Neural cell (in vitro differentiated cells): ENCODE data around the gene TRPM4. TPM values are rescaled to one million over a fixed set of nuclear protein-coding genes. Genes with fewer than 3 reads are reported as not detected.

ENCODE experiments used
- H2AFZ ChIP-seq: fragments of 200-600, 300-800 bp; sonication (generic), shearing (Covaris generic); 2 replicates; pipeline ENCODE4 v1.6.0; 2014; ENCODE audit warnings: low read depth, mild to moderate bottlenecking, antibody characterized with exemption, low read length, moderate library complexity
- H3F3A ChIP-seq: fragments of 200-600 bp; shearing (Covaris generic); 2 replicates; pipeline ENCODE4 v1.6.1; 2016; ENCODE audit warnings: mild to moderate bottlenecking, moderate library complexity, mixed read lengths, antibody characterized with exemption, low read length; ENCODE audit not compliant: insufficient read depth, poor library complexity, severe bottlenecking
- H3K27ac ChIP-seq: fragments of 200-600, 300-800 bp; sonication (generic), shearing (Covaris generic); 2 replicates; pipeline ENCODE4 v1.5.1; 2014; ENCODE audit warnings: mild to moderate bottlenecking, low read length, moderate library complexity
- H3K27me3 ChIP-seq: fragments of 300-800, 200-600 bp; sonication (generic), shearing (Covaris generic); 2 replicates; pipeline ENCODE4 v1.6.0; 2014; ENCODE audit warnings: mild to moderate bottlenecking, low read depth, low read length, moderate library complexity; ENCODE audit not compliant: insufficient read depth
- H3K36me3 ChIP-seq: fragments of 300-800, 200-600 bp; sonication (generic), shearing (Covaris generic); 2 replicates; pipeline ENCODE4 v1.5.1; 2014; ENCODE audit warnings: mild to moderate bottlenecking, antibody characterized with exemption, low read length, moderate library complexity; ENCODE audit not compliant: insufficient read depth
- H3K4me2 ChIP-seq: fragments of 300-800, 200-600 bp; sonication (generic), shearing (Covaris generic); 2 replicates; pipeline ENCODE4 v1.6.0; 2014; ENCODE audit warnings: mild to moderate bottlenecking, low read length
- H3K4me3 ChIP-seq: fragments of 300-800, 200-600 bp; sonication (generic), shearing (Covaris generic); 2 replicates; pipeline ENCODE4 v1.5.1; 2014; ENCODE audit warnings: mild to moderate bottlenecking, low read length, moderate library complexity
- H3K79me2 ChIP-seq: fragments of 200-600 bp; shearing (Covaris generic); replicated peaks from 2 replicates; pipeline ENCODE4 v1.6.0; 2014; ENCODE audit warnings: mild to moderate bottlenecking, low read length, moderate library complexity; ENCODE audit not compliant: insufficient read depth
- H3K9ac ChIP-seq: fragments of 300-800, 200-600 bp; sonication (generic), shearing (Covaris generic); 2 replicates; pipeline ENCODE4 v1.6.1; 2016; ENCODE audit warnings: mild to moderate bottlenecking, low read length, mixed read lengths
- H3K9me2 ChIP-seq: fragments of 200-600 bp; shearing (Covaris generic); 2 replicates; pipeline ENCODE4 v1.6.1; 2016; ENCODE audit warnings: mild to moderate bottlenecking, low read length, mixed read lengths; ENCODE audit not compliant: insufficient read depth
- H3K9me3 ChIP-seq: fragments of 200-600, 300-800 bp; sonication (generic), shearing (Covaris generic); 2 replicates; pipeline ENCODE4 v1.6.1; 2016; ENCODE audit warnings: mild to moderate bottlenecking, mixed run types, low read length, moderate library complexity, mixed read lengths
- H4K20me1 ChIP-seq: fragments of 200-600 bp; shearing (Covaris generic); 2 replicates; pipeline ENCODE4 v1.6.1; 2016; ENCODE audit warnings: mild to moderate bottlenecking, mixed run types; ENCODE audit not compliant: insufficient read depth
- CTCF ChIP-seq: fragments of 450-650 bp; IDR thresholded peaks from 2 replicates; pipeline ENCODE4 v1.5.1; 2014; ENCODE audit warnings: antibody characterized with exemption, mild to moderate bottlenecking, moderate library complexity; ENCODE audit not compliant: poor library complexity, severe bottlenecking
- EP300 ChIP-seq: fragments of 450-650 bp; conservative IDR thresholded peaks from 2 replicates; pipeline ENCODE4 v1.6.1; 2014; ENCODE audit warnings: antibody characterized with exemption, mild to moderate bottlenecking, moderate library complexity; ENCODE audit not compliant: poor library complexity, severe bottlenecking
- EZH2 ChIP-seq: fragments of 200-600, 300-800 bp; shearing (Covaris generic), sonication (generic); IDR thresholded peaks from 2 replicates; pipeline ENCODE4 v1.6.1; 2014; ENCODE audit warnings: antibody characterized with exemption, low read length, borderline replicate concordance, mild to moderate bottlenecking; ENCODE audit not compliant: insufficient read depth, poor library complexity, severe bottlenecking
- MXI1 ChIP-seq: fragments of 450-650 bp; conservative IDR thresholded peaks from 2 replicates; pipeline ENCODE4 v1.6.1; 2014; ENCODE audit warnings: antibody characterized with exemption, mild to moderate bottlenecking; ENCODE audit not compliant: poor library complexity, severe bottlenecking
- RAD21 ChIP-seq: fragments of 450-650 bp; conservative IDR thresholded peaks from 2 replicates; pipeline ENCODE4 v1.6.1; 2014; ENCODE audit warnings: antibody characterized with exemption, mild to moderate bottlenecking, moderate library complexity
- SMC3 ChIP-seq: fragments of 450-650 bp; conservative IDR thresholded peaks from 2 replicates; pipeline ENCODE4 v1.6.1; 2014; ENCODE audit warnings: antibody characterized with exemption, mild to moderate bottlenecking, moderate library complexity; ENCODE audit not compliant: poor library complexity
- polyA plus RNA-seq: library from polyadenylated mRNA; depleted of rRNA; stranded (reverse); fragments of >200 nt; gene quantifications from 2 replicates; pipeline ENCODE4 v1.2.3, GENCODE V29; 2014
- TF ChIP-seq, protein P1 (sequence below): IDR thresholded peaks from 2 replicates; pipeline ENCODE4 v1.6.1; 2012; ENCODE audit warnings: borderline replicate concordance

TRPM4 gene
- polyA plus RNA-seq, 1 donor from 2014 or later = 42.5 TPM

DNA sequence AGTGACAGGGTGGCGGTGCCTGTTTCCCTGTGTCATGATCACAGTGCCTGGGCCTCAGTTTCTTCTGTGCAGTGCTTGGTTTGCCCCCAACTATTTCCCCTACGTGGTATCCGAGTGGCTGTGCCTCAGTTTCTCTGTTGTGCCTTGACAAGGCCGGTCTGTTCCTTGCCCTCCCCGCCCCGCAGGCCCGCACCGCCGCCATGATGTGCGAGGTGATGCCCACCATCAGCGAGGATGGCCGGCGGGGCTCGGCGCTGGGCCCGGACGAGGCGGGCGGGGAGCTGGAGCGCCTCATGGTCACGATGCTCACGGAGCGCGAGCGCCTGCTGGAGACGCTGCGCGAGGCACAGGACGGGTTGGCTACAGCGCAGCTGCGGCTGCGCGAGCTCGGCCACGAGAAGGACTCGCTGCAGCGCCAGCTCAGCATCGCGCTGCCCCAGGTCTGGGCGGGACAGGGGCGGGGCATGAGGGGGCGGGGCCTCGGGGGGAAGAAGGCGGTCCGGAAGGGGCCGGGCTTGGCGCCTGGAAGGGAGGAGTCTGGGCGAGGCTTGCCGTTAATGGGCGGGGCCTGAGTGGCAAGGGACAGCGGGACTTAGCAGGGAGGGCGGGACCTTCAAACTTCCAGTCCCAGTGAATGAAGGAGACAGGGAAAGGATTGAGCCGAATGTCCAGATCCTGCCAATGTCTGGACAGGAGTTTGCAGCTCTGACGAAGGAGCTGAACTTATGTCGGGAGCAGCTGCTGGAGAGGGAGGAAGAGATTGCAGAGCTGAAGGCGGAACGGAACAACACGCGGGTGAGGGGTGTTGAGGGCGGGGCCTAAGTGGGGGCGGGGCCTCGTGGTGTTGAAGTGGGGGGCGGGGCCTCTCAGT is 29.7 kb upstream of the TRPM4 start:
- no peaks in the 10 kb centered on the region for H3K9me2 ChIP-seq
- H3K27ac ChIP-seq = peak overlapping the region; percentile 42
- TF ChIP-seq SMC3 = peak; percentile 30
- peak; percentile 25 for TF ChIP-seq MXI1
- TF ChIP-seq EP300 = peak; percentile 23
- TF ChIP-seq CTCF = peak; percentile 46
- TF ChIP-seq RAD21 = no peak
- H3K27me3 ChIP-seq = no peaks in the 10 kb centered on the region
- H3K4me2 ChIP-seq = peak overlapping the region; percentile 45
- no peak overlapping the region for H2AFZ ChIP-seq
- no peaks in the 10 kb centered on the region for H3K79me2 ChIP-seq
- H4K20me1 ChIP-seq = no peaks in the 10 kb centered on the region
- H3K36me3 ChIP-seq = no peaks in the 10 kb centered on the region
- H3K9me3 ChIP-seq = no peaks in the 10 kb centered on the region
- no peaks in the 10 kb centered on the region for H3F3A ChIP-seq
- peak overlapping the region; percentile 62 for H3K4me3 ChIP-seq
- peak overlapping the region; percentile 50 for H3K9ac ChIP-seq

DNA sequence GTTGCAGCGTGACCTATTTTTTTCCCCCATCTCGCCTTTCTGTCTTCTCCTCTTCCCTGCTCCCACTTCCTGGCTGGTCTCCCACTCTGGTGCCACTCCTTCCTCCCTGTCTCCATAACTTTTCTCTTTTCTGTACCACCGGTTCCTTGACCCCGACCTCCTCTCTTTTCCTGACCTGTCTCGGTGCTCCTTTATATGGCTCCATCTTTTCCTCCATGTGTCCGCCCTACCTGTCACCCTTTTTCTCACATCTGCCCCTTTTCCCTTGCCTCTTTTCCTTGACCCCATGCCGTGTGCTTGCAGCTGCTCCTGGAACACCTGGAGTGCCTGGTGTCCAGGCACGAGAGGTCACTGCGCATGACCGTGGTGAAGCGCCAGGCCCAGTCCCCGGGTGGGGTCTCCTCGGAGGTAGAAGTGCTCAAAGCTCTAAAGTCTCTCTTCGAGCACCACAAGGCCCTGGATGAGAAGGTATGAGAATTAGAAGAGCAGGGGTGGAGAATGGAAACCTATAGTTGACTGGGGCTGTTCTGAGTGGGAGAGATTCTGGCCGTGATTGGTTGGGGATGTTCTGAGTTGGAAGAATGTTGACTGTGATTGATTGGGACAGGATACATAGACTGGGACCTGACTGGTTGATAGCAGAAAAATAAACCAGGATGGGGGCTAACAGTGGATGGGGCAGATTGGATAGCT is 28.9 kb upstream of the TRPM4 start:
- H3K9me2 ChIP-seq = no peaks in the 10 kb centered on the region
- H3K27ac ChIP-seq = no peak overlapping the region
- no peak overlapping the region for H3K4me2 ChIP-seq
- H4K20me1 ChIP-seq = no peaks in the 10 kb centered on the region
- H3K27me3 ChIP-seq = no peaks in the 10 kb centered on the region
- H3K9me3 ChIP-seq = no peaks in the 10 kb centered on the region
- H3K79me2 ChIP-seq = no peaks in the 10 kb centered on the region
- H3K36me3 ChIP-seq = peaks cover under 1% of the 10 kb centered on the region
- TF ChIP-seq, protein P1, sequence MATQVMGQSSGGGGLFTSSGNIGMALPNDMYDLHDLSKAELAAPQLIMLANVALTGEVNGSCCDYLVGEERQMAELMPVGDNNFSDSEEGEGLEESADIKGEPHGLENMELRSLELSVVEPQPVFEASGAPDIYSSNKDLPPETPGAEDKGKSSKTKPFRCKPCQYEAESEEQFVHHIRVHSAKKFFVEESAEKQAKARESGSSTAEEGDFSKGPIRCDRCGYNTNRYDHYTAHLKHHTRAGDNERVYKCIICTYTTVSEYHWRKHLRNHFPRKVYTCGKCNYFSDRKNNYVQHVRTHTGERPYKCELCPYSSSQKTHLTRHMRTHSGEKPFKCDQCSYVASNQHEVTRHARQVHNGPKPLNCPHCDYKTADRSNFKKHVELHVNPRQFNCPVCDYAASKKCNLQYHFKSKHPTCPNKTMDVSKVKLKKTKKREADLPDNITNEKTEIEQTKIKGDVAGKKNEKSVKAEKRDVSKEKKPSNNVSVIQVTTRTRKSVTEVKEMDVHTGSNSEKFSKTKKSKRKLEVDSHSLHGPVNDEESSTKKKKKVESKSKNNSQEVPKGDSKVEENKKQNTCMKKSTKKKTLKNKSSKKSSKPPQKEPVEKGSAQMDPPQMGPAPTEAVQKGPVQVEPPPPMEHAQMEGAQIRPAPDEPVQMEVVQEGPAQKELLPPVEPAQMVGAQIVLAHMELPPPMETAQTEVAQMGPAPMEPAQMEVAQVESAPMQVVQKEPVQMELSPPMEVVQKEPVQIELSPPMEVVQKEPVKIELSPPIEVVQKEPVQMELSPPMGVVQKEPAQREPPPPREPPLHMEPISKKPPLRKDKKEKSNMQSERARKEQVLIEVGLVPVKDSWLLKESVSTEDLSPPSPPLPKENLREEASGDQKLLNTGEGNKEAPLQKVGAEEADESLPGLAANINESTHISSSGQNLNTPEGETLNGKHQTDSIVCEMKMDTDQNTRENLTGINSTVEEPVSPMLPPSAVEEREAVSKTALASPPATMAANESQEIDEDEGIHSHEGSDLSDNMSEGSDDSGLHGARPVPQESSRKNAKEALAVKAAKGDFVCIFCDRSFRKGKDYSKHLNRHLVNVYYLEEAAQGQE = no peak
- no peak for TF ChIP-seq EP300
- no peak for TF ChIP-seq SMC3
- no peak for TF ChIP-seq EZH2
- no peak overlapping the region for H3K9ac ChIP-seq
- H3K4me3 ChIP-seq = peak overlapping the region; percentile 62
- H3F3A ChIP-seq = no peaks in the 10 kb centered on the region
- no peak overlapping the region for H2AFZ ChIP-seq
